Measurements from ENCODE around the gene TBC1D5.
"Not testable (repeated sequence)": the region's sequence is repeated elsewhere in the genome, so short reads cannot be mapped to it uniquely, and the experiment has no call there.

The TBC1D5 gene

DNA sequence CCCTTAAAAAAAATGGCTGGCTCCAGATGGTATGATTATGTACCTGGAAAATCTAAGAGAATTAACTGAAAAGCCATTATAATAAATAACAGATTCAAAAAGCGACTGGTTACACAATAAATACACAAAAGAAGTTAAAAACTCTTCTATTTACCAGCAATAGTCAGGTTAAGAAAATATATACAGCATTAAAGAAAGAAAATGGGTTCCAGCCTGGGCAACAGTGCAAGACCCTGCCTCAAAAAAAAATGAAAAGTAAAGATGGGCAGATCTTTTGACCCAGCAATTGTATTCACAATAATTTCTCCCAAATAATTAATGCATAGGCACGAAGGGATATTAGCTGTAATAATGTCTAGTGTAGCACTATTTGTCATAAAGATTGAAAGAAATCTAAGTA, 8.7 kb downstream of the TBC1D5 start:
- DNase-seq (ENCODE audit: low spot score) = no peak
- in situ Hi-C loops (cut with MboI; ENCODE audit: low pct_unique_long_range_greater_than_20kb, low sequenced_read_pairs, unreplicated experiment) = no loop called here
- TF ChIP-seq, protein P1, sequence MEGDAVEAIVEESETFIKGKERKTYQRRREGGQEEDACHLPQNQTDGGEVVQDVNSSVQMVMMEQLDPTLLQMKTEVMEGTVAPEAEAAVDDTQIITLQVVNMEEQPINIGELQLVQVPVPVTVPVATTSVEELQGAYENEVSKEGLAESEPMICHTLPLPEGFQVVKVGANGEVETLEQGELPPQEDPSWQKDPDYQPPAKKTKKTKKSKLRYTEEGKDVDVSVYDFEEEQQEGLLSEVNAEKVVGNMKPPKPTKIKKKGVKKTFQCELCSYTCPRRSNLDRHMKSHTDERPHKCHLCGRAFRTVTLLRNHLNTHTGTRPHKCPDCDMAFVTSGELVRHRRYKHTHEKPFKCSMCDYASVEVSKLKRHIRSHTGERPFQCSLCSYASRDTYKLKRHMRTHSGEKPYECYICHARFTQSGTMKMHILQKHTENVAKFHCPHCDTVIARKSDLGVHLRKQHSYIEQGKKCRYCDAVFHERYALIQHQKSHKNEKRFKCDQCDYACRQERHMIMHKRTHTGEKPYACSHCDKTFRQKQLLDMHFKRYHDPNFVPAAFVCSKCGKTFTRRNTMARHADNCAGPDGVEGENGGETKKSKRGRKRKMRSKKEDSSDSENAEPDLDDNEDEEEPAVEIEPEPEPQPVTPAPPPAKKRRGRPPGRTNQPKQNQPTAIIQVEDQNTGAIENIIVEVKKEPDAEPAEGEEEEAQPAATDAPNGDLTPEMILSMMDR (IDR thresholded peaks at IDR 0.05; ENCODE audit: extremely low read depth, insufficient read depth, missing control alignments) = no peak

DNA sequence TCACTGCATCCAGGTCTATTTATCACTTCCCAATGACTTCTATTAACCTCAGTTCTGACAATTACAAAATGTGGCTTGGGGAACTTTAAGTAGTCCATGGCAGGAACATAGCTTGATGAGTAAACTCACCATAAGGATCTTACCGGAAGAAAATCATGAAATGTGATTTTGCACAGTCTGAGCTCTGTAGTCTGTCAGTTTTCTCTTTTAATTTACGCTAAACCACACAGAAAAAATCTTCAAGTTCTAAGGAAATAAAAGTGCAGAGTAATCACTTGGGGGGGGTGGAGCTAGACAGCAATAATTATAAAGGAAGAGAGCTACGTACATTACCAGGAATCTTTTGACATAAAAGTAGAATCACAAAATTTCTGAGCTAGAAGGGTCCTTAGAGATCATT, 9.2 kb downstream of the TBC1D5 start:
- TF ChIP-seq, protein P1 (IDR thresholded peaks at IDR 0.05; ENCODE audit: extremely low read depth, insufficient read depth, missing control alignments) = no peak
- in situ Hi-C loops (cut with MboI; ENCODE audit: low pct_unique_long_range_greater_than_20kb, low sequenced_read_pairs, unreplicated experiment) = no loop called here
- no peak for DNase-seq (ENCODE audit: low spot score)

DNA sequence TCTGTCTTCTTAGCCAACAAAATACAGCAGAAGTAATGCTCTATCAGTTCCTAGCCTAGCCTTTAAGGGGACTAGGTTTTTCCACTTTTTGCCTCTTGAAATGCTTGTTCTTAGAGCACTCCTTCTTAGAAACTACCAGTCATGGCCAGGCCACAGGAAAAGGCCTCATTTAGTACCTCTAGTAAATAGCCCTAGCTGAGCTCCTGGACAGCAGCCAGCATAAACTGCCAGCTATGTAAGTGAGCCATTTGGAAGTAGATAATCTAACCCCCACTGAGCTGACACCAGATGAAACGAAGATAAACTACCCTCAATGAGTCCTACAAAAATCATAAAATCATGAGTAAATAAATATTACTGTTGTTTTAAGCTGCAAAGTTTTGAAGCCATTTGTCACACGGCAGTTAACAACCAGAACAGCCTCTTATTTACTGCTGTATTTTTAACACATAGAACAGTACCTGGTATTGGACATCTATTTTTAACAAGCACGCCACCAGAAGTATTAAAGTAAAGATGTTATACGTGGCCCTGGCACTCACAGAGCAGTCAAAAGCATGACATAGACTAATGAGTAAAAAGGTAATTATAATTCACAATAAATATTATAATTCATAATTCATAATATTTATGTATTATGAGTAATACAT, 12.0 kb downstream of the TBC1D5 start:
- TF ChIP-seq, protein P1 (IDR thresholded peaks at IDR 0.05; ENCODE audit: extremely low read depth, insufficient read depth, missing control alignments) = no peak
- no peak for DNase-seq (ENCODE audit: low spot score)
- in situ Hi-C loops (cut with MboI; ENCODE audit: low pct_unique_long_range_greater_than_20kb, low sequenced_read_pairs, unreplicated experiment) = no loop called here

DNA sequence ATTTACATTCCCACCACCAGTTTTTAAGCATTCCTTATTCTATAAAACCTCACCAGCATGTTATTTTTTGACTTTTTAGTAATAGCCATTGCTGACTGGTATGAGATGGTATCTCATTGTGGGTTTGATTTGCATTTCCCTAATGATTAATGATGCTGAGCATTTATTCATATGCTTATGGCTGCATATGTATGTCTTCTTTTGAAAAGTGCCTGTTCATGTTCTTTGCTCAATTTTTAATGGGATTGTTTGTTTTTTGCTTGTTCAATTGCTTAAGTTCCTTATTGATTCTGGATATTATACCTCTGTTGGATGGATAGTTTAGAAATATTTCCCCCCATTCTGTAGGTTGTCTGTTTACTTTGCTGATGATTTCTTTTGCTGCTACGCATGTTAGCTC, 16.1 kb downstream of the TBC1D5 start:
- TF ChIP-seq, protein P1 (IDR thresholded peaks at IDR 0.05; ENCODE audit: extremely low read depth, insufficient read depth, missing control alignments) = no peak
- no peak for DNase-seq (ENCODE audit: low spot score)
- in situ Hi-C loops (cut with MboI; ENCODE audit: low pct_unique_long_range_greater_than_20kb, low sequenced_read_pairs, unreplicated experiment) = no loop called here

DNA sequence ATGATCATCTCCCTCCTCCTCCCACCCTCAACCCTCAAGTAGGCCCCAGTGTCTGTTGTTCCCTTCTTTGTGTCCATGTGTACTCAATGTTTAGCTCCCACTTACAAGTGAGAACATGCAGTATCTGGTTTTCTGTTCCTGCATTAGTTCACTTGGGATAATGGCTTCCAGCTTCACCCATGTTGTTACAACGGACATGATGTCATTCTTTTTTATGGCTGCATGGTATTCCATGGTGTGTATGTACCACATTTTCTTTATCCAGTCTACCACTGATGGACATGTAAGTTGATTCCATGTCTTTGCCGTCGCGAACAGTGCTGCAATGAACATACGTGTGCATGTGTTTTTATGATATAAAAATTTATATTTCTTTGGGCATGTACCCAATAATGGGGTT, 16.6 kb downstream of the TBC1D5 start:
- DNase-seq (ENCODE audit: low spot score); in situ Hi-C loops (cut with MboI; ENCODE audit: low pct_unique_long_range_greater_than_20kb, low sequenced_read_pairs, unreplicated experiment): not testable (repeated sequence)

DNA sequence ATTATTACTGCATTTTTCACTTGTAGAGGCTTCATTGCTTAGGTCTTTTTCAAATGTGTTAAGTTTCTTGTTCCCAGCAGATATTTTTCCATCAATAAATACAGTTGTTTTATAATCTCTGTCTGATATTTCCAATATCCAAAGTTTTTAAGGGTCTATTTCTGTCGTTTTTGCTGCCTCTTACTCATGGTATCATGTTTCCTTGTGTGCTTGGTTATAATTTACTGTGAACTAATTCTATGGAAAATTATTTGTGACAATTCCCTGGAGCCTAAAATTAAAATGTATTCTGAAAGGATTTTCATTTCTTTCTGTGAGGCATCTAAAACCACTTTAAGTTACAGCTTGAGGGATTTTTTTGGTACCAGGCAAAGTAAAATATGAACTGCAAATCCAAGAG, 17.5 kb downstream of the TBC1D5 start:
- TF ChIP-seq, protein P1 (IDR thresholded peaks at IDR 0.05; ENCODE audit: extremely low read depth, insufficient read depth, missing control alignments) = no peak
- no peak for DNase-seq (ENCODE audit: low spot score)
- in situ Hi-C loops (cut with MboI; ENCODE audit: low pct_unique_long_range_greater_than_20kb, low sequenced_read_pairs, unreplicated experiment) = no loop called here

DNA sequence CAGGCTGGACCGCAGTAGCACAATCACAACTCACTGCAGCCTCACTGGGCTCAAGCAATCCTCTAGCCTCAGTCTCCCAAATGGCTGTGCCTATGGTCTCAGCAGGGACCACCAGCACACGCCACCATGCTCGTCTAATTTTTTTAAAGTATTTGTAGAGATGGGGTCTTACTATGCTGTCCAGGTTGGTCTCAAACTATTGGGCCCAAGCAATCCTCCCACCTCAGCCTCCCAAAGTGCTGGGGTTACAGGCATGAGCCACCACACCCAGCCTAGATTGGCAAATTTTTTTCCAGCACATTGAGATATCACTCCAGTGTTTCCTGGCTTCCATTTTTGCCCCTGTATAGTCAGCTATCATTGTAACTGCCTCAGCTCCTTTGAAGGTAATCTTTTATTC, 18.3 kb downstream of the TBC1D5 start:
- TF ChIP-seq, protein P1 (IDR thresholded peaks at IDR 0.05; ENCODE audit: extremely low read depth, insufficient read depth, missing control alignments) = no peak
- in situ Hi-C loops (cut with MboI; ENCODE audit: low pct_unique_long_range_greater_than_20kb, low sequenced_read_pairs, unreplicated experiment) = no loop called here
- DNase-seq (ENCODE audit: low spot score) = no peak

Data from GM13977 (cell line).